Heart left ventricle (tissue), 13 donors: Measurements from ENCODE around the gene CUTA.

Source experiments
- CTCF ChIP-seq, 12 donors: fragments of 200-600 bp; sonication (generic) in 4 of 12; IDR thresholded peaks; one replicate each; pipeline versions ENCODE4 v1.5.0 to v1.8.0; 2018 to 2022; ENCODE audit warnings: antibody characterized with exemption in 12 of 12, mild to moderate bottlenecking in 5 of 12
- POLR2A ChIP-seq, 2 donors: fragments of 450-650 bp; IDR thresholded peaks; one replicate each; pipeline ENCODE4 v1.6.1; 2017; ENCODE audit warnings: antibody characterized with exemption in 2 of 2, mild to moderate bottlenecking in 2 of 2, moderate library complexity in 2 of 2
- donor health status: ischemic (EF 13 %, LVEDD 7.1; RV severe dilation, severe dysfunction).
- donor health status: DM: no; HTN: yes; CAD: no.
- donor health status: DM: no; HTN: no; CAD: no.
- donor health status: ischemic (EF 25% LVEDD 6.9; RV normal size, moderate dysfunction).
- donor health status: ischemic (EF 25% LVEDD 5.7; RV mildly dilated, moderate dysfunction).
- donor health status: ischemic (EF 35%, LVEDD 5.7; RV mildly dilated, moderate dysfunction).
- donor health status: nonischemic (EF 11% LVEDD 7.7; RV severe dilation, severe dysfunction).
- donor health status: DM: yes; HTN: yes; CAD: no.
- donor health status: PGD.
- donor health status: ischemic (EF 29% LVEDD 5.4; RV normal size, mild dysfunction).
- donor health status: nonischemic (EF 23%, LVEDD 6.1; RV moderate dilation, normal function).

- TF ChIP-seq CTCF (IDR thresholded peaks at IDR 0.05) (peak in 4 of 12 donors; percentile 5 to 17 (median 13)), POLR2A (IDR thresholded peaks at IDR 0.05) (no peak)
Observed at GRCh38 chr6:33428224-33428965, 10.5 kb upstream of the CUTA start.
